Epidermal melanocyte (primary cell): ENCODE results near the gene JAK3.
"Not testable (repeated sequence)": the region's sequence is repeated elsewhere in the genome, so short reads cannot be mapped to it uniquely, and the experiment has no call there.

ENCODE experiments used
- DNase-seq: peaks from one replicate; pipeline ENCODE4 v3.0.0; 2011; ENCODE audit warnings: low spot score; ENCODE audit not compliant: insufficient read length

The JAK3 gene

DNA sequence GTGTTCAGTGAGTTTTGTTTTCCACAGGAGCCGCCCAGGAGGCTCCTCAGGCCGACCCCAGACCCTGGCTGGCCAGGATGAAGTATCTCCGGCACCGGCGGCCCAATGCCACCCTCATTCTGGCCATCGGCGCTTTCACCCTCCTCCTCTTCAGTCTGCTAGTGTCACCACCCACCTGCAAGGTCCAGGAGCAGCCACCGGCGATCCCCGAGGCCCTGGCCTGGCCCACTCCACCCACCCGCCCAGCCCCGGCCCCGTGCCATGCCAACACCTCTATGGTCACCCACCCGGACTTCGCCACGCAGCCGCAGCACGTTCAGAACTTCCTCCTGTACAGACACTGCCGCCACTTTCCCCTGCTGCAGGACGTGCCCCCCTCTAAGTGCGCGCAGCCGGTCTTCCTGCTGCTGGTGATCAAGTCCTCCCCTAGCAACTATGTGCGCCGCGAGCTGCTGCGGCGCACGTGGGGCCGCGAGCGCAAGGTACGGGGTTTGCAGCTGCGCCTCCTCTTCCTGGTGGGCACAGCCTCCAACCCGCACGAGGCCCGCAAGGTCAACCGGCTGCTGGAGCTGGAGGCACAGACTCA lies 40.0 kb downstream of the JAK3 start:
- DNase-seq, result no peak

DNA sequence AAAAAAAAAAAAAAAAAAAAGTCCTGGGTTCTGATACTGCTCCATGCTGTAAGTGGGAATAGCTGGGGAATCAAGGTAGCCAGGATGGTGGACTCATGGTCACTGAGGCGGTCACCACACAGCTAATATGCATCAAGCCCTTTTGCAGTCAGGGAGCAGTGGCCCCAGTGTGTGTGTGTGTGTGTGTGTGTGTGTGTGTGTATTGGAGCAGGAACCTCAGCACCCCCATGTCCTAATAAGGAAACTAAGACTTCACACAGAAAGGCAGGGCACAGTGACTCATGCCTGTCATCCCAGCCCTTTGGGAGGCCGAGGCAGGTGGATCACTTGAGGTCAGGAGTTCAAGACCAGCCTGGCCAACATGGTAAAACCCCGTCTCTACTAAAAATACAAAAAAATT lies 40.8 kb downstream of the JAK3 start:
- no peak for DNase-seq

DNA sequence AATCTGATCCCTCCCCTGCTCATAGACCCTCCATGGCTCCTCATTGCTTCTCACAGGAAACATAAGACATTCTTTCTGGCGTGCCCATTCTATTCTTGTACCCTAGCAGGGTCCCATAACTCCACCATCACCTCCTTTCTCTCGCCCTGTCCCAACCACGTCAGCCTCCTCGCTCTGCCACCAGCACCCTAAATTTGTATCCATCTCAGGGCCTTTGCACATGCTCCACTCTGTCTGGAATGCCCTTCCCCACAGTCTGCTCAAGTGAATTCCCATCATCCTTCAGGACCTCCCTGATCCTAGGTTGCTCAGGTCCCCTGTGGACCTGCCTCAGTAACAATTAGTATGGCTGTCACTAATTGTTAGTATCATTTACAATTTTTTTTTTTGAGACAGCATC lies 42.4 kb downstream of the JAK3 start:
- no peak for DNase-seq

DNA sequence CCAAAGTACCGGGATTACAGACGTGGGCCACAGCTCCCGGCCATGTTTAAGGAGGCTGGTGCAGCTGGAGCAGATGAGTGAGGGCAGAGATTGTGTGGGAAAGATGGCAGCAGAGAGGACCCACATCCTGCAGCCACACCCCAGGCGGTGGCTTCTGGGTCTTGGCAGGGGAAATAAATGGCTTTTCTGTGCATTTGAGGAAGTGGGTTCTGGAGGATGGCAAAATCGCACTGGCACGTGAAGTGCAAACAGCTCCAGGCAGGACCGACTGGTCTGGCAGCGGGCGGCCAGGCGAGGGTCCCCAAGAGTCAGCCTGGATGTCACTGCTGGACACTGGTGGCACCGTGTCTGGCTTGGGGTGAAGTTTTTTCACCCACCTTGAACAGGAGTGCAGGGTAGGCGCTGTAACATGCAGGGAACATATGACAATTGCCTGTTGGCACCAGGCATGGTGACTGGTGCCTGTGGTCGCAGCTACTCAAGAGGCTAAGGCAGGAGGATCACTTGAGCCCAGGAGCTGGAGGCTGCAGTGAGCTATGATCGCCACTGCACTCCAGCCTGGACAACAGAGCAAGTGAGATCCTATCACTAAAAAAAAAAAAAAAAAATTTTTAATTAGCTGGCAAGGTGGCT lies 44.4 kb downstream of the JAK3 start:
- no peak for DNase-seq

DNA sequence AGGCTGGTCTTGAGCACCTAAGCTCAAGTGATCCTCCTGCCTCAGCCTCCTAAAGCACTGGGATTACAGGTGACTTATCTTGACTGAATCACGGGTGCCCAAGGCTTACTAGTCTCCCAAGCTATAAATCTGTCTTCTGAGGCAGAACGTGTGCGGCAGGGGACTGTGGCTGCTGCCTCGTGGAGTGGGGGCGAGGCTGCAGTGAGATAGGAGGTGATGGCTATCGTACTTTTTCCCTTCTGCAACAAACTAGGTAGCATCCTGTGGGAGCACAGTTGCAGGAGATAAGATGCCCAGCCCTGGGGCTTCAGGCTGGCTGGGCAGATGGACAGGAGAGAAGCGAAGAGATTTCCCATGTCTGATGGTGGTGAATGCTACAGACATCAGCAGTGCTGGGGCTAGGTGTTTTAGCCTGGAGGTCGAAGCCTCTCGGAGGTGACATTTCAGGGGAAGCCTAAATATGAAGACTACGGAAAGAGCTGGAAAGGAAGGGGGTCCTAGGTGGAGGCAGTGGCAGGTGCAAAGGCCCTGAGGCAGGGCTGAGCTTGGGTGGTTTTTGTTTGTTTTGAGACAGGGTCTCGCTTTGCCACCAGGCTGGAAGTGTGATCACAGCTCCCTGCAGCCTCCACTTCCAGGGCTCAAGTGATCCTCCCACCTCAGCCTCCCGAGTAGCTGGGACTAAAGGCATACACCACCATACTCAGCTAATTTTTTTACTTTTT lies 45.5 kb downstream of the JAK3 start:
- DNase-seq, result no peak

DNA sequence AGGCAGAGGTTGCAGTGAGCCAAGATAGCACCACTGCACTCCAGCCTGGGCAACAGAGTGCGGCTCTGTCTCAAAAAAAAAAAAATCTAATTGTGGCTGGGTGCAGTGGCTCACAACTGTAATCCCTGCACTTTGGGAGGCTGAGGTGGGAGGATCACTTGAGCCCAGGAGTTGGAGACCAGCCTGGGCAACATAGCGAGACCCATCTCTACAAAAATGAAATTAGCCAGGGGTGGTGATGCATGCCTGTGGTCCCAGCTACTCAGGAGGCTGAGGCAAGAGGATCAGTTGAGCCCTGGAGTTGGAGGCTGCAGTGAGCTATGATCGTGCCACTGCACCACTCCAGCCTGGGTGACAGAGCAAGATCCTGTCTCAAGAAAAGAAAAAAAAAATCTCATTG lies 49.2 kb downstream of the JAK3 start:
- not testable (repeated sequence) for DNase-seq

DNA sequence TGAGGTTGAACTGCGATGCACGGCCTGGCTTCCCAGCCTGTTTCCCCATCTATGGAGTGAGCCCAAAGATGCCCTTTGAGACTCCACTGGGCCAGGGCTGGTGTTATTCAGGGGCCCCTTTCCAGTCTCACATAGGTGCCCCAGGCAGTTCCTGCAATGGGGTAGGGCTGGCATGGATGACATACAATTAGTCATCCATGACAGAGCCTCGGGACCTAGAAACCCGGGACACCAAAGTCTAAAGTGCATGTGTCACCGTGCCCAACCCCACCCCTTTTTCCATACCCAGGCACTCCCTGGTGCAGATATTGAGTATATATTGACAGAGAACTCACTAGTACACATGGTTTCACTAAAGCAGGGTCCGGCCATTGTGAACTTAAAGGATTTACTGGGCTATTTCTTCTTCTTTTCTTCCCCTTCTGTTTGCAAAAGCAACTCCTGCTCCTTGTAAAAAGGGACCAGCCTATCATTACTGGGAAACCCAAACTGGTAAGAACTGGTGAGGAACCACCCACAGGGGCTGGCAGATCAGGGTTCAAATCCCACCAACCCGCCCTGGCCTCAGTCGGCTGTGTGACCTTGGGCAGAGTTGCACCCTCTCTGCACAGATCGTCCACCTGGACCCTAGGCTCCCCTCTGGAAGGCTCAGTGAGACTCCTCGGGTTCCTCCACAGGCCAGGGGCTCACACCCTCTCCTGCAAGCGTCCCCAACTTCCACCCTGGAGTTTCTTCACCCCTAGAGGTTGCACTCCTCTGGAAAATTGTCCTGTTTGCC lies 50.2 kb downstream of the JAK3 start:
- DNase-seq, result no peak

DNA sequence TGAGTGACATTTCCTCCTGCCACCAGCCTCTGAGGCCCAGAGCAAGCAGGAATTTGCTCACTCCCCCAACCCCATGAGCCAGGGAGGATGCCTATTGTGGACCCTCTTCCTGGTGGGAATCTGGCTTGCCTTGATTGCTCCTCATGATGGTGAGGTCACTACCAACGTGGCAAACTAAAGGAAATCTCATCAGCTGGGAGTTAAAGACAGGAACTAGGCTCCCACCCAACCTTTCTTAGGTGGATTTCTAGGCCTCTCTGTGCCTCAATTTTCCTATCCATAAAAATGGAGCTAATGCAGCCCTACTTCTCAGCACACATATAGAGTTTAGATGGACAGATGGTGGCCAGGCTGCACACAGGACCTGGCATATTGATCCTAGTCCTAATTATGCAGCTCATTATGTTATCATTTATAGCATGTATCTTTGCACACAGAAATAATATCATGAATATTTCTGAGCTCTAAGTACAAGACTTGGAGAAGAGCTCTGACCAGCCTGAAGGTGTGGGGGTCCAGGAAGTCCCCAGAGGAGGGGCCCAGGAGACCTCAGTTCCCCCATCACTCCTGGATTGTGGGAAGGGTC lies 50.9 kb downstream of the JAK3 start:
- no peak for DNase-seq

DNA sequence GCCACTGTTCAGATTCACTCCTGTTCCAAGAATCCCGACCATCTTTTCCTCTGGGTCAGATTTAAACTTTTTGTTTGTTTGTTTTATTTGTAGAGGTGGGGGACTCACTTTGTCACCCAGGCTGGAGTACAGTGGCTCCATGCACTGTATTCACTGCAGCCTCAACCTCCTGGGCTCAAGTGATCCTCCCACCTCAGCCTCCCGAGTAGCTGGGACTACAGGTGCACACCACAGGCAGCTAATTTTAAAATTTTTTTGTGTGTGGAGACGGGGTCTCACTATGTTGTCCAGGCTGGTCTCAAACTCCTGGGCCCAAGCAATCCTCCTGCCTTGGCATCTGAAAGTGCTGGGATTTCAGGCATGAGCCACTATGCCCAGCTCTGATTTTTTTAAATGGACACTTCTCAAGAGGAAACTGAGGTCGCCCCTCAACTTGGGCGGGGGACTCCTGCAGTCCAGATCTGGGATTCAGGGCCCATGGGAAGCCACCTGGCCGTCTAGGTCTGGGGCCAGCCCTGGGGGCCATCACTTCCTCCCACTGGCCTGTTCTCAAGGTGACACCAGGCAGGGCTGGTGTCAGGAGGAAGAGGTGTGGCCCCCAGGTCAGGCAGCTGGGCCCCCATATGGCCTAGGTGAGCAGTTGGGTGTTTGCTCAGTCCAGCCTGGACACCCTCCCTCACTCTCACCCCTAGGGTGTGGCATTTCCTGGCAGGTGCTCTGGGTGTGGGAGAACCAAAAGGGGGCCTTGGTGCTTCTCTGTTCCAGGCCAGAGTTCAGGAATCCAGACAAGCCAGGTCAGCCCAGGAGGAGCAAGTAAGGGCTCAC lies 51.6 kb downstream of the JAK3 start:
- DNase-seq, result no peak

DNA sequence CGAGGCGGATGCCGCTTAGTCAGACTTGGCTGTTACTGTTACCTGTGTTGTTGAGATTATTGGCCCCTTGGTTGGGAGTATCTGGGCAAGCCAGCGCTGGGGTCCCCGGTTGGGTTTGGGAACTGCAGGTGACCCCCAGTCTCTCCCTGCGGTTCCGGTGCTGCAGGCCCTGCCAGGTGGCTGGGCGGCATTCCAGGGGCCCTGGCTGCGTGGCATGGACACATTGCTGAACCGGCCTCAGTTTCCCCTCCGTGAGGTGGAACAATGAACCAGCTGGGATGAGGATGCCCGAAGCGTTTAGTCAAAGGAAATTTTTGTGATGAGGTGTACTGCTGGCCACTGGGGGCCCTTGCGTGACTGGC lies 52.3 kb downstream of the JAK3 start:
- no peak for DNase-seq

DNA sequence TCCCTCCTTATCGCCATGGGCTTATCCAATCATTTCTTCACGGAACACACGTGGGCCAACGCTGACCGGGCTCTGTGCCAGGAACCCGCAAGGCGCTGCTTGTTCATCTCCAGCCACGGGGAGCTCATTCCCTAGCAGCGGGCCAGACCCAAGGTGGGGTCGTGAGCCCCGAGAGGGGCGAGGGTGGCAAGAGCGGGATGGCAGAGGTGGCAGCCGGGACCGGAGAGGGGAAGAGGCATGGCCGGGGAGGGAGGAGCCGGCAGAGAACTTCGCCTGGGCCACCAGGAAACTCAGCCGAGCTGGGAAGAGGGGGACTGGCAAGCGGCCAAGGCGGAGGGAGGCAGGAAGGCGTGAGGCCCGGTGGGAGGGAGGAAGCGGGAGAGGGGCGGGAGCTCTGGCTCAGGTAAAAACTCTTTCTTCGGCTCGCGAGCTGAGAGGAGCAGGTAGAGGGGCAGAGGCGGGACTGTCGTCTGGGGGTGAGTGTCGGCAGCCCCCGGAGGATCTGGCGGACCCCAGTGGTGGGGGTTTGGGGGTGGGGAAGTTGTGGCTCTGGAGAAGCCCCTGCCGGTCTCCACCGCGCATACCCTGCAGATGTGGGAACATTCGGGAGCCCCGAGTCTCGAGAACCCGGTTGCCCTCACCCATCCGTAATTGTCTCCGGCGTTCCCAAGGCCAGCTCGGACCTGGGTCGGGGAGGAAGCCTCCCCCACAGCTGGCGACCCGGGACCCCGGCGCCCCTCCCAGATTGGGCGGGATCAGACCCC lies 52.9 kb downstream of the JAK3 start, which contains the start of gene B3GNT3:
Gene B3GNT3, plus strand, starts transcription at position 408 of the 764 bp plus-strand sequence. CDS start 12,670 bp downstream, outside the sequence.
- DNase-seq, result no peak

DNA sequence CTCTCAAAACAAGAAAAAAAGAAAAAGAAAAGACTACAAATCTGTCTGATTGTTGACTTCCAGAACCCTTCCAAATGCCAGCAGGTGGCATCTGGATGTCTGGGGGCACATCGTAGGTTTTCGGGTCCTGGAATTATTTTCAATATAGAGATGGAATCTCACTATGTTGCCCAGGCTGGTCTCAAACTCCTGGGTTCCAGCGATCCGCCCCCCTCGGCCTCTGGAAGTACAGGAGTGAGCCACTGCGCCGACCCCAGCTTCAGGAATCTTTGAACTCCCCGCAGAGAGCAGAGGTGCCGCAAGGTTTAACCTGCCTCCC lies 53.4 kb downstream of the JAK3 start:
- no peak for DNase-seq

DNA sequence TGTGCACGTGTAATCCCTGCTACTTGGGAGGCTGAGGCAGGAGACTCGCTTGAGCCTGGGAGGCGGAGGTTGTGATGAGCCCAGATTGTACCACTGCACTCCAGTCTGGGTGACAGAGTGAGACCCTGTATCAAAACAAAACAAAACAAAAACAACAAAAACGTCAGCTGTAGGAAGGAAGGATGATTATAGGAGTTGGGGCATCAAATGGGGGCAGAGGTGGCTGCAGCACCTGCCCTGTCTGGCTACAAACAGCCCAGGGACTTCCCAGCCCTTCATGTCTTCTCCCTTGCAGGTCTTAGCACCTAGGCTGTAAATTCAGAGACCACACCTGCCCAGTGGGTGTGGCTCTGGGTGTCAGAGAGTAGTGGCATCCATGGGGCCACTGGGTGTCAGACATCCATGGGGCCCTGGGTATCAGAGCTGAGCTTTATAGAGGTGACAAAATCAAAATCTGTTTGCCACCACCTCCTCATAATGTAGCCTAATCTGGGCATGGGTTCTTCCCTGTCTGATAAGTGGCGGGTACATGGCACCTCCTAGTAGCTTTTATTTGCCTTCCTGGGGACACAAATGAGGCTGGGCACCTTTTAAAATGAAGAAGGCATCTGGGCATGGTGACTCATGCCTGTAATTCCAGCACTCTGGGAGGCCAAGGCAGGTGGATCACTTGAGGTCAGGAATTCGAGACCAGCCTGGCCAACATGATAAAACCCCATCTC lies 57.6 kb downstream of the JAK3 start:
- no peak for DNase-seq

DNA sequence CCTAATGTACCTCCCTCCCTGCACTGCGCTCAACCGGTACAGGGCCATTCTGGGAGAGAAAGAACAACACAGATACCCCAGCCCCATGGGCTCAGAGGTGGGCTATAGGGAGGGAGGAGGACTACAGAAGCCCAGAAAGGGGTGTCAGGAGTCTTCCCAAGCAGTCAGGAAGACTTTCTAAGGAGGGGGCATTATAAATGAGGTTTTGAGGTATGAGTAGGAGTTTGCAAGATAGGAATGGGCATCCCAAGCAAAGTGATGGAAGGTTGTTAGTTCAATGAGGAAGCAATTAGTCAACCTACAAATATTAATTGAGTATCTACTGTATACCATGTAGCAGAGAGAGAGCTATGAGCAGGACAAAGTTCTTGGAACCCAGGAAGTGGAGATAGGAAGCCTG lies 59.1 kb downstream of the JAK3 start:
- DNase-seq, result no peak

DNA sequence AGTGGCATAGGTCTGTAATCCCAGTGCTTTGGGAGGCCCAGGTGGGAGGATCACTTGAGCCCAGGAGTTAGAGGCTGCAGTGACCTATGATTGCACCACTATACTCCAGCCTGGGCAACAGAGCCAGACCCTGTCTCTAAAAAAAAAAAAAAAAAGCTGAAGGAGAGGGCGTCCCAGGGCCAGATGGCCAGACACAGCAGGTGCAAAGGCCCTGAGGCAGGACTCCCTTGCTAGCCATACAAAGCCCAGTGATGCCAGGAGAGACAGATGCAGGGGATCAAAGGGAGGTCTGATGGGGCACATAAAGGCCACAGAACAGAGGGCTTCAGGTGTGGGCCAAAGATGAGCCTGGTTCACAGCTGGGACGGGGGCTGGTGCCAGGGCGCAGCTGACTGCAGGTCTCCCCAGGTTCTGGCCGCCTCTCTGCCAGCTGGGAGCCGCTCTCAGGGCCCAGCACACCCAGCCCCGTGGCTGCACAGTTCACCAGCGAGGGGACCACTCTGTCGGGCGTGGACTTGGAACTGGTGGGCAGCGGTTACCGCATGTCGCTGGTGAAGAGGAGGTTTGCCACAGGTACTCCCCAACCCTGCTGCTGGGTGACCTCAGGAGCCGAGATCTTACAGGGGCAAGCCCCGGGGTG lies 60.4 kb downstream of the JAK3 start:
- no peak for DNase-seq

DNA sequence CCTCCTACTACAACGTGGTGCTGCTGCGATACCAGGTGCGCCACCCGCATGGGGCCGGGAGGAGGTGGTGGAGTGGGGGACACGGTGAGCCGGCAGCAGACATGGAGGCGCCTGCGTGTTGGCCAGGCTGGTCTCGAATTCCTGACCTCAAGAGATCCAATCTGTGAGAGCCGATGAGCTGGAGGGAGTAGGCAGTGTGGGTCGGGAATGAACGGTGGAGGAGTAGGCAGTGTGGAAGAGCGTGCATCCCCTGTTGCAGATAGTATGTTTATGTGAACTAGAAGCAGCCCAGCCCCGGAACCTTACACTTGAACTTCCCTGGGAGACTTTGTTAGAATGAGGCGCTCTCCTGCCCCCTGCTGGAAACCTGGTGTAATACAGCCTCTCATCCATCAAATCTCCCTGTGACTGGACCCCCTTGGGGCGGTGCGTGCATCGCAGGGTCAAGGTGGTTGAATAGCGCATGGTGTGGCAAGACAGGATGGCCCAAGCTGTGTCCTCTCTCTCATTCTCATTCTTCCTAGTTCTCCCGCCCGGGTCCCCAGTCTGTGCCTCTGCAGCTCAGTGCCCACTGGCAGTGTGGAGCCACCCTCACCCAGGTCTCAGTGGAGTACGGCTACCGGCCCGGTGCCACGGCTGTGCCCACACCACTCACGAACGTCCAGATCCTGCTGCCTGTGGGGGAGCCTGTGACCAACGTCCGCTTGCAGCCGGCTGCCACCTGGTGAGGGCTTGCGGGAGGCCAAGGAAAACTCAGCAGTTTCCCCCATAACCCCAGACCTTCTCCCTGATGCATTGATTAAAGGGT lies 63.4 kb downstream of the JAK3 start:
- peak; percentile 78 for DNase-seq

DNA sequence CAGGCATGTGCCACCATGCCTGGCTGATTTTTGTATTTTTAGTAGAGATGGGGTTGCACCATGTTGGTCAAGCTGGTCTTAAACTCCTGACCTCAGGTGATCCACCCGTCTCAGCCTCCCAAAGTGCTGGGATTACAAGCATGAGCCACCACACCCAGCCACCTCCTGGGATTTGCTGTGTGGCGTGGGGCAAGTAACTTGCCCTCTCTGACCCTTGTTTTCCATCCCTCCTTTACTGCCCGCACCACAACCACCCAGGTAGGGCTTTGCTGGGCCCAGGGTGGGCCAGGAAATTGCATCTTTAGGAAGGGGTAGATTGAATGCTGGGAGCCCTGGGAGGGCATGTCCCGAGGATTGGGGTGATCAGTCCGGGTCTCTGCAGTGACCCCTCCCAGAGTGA lies 64.1 kb downstream of the JAK3 start:
- DNase-seq, result not testable (repeated sequence)

DNA sequence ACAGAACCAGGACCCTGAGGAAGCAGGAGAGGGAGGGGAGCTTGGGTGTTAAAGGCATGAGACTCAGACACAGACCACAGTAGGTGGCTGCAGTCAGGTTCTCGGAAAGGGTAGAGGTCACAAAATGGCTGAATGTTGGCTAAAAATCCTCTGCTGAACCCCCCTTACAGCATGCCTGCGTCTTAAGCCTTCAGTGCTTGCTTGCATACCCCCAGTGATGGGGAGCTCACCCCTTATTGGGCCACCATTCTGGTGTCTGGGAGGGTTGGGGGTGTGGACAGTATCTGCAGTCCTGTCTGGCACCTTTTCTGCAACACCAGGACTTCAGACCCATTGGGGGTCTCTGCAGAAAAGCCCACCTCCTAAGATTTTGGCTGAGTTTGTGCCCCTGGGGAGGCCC lies 67.0 kb downstream of the JAK3 start:
- DNase-seq, result no peak
